Smooth muscle cell (in vitro differentiated cells): ENCODE results near the gene SYNDIG1. TPM values are rescaled to one million over a fixed set of nuclear protein-coding genes. Genes with fewer than 3 reads are reported as not detected.

Experiments
- DNase-seq: peaks from one replicate; lab custom pipeline; 2025; ENCODE audit not compliant: unreplicated experiment; lab: John Stamatoyannopoulos, UW
- H2AFZ ChIP-seq: fragments of 200-600 bp; sonication (generic); 2 replicates; pipeline ENCODE4 v1.6.0; 2016; ENCODE audit warnings: antibody characterized with exemption, low read depth, mild to moderate bottlenecking
- H3F3A ChIP-seq: fragments of 200-600 bp; sonication (generic); 2 replicates; pipeline ENCODE4 v1.6.0; 2017; ENCODE audit warnings: antibody characterized with exemption, low read depth
- H3K27ac ChIP-seq: fragments of 200-600 bp; sonication (generic); 2 replicates; pipeline ENCODE4 v1.5.1; 2016; ENCODE audit warnings: low read depth, mild to moderate bottlenecking
- H3K27me3 ChIP-seq: fragments of 200-600 bp; sonication (generic); 2 replicates; pipeline ENCODE4 v1.6.1; 2016; ENCODE audit warnings: low read depth, mild to moderate bottlenecking
- H3K36me3 ChIP-seq: fragments of 200-600 bp; sonication (generic); 2 replicates; pipeline ENCODE4 v1.5.1; 2016; ENCODE audit warnings: low read depth
- H3K4me1 ChIP-seq: fragments of 200-600 bp; sonication (generic); 2 replicates; pipeline ENCODE4 v1.5.1; 2016; ENCODE audit warnings: low read depth
- H3K4me2 ChIP-seq: fragments of 200-600 bp; sonication (generic); 2 replicates; pipeline ENCODE4 v1.6.0; 2016; ENCODE audit warnings: mild to moderate bottlenecking
- H3K4me3 ChIP-seq: fragments of 200-600 bp; sonication (generic); 2 replicates; pipeline ENCODE4 v1.5.1; 2016; ENCODE audit warnings: mild to moderate bottlenecking
- H3K79me2 ChIP-seq: fragments of 200-600 bp; sonication (generic); 2 replicates; pipeline ENCODE4 v1.6.0; 2016; ENCODE audit warnings: low read depth, mild to moderate bottlenecking
- H3K9ac ChIP-seq: fragments of 200-600 bp; sonication (generic); 2 replicates; pipeline ENCODE4 v1.6.0; 2016; ENCODE audit warnings: low read depth
- H3K9me3 ChIP-seq: fragments of 200-600 bp; sonication (generic); replicated peaks from 2 replicates; pipeline ENCODE4 v1.5.1; 2016; ENCODE audit warnings: low read depth
- H4K20me1 ChIP-seq: fragments of 200-600 bp; sonication (generic); 2 replicates; pipeline ENCODE4 v1.6.0; 2016; ENCODE audit warnings: low read depth
- WGBS: methylation state at CpG from one replicate; pipeline ENCODE4 v1.1.7; 2016; ENCODE audit warnings: low lambda C conversion rate; 5-methylcytosine and 5-hydroxymethylcytosine counted together
- polyA plus RNA-seq: library from polyadenylated mRNA; unstranded; fragments of >200 nt; fragmentation: Nextera tagmentation; extraction: Ambion mirVana; gene quantifications from 2 replicates; pipeline ENCODE4 v1.2.1, GENCODE V29; 2016
- total RNA-seq: library from RNA; depleted of rRNA; stranded (reverse); fragments of >200 nt; gene quantifications from 2 replicates; pipeline ENCODE4 v1.2.3, GENCODE V29; 2014
- TF ChIP-seq, protein P1 (sequence below): fragments of 200-600 bp; sonication (generic); IDR thresholded peaks from 2 replicates; pipeline ENCODE4 v1.5.1; 2017; ENCODE audit warnings: borderline replicate concordance, mild to moderate bottlenecking, antibody characterized with exemption; ENCODE audit not compliant: insufficient read depth, poor library complexity, severe bottlenecking

SYNDIG1 gene
- total and polyA plus RNA-seq, 2 experiments from 2014 or later, result 1.8 to 2.2 TPM

DNA sequence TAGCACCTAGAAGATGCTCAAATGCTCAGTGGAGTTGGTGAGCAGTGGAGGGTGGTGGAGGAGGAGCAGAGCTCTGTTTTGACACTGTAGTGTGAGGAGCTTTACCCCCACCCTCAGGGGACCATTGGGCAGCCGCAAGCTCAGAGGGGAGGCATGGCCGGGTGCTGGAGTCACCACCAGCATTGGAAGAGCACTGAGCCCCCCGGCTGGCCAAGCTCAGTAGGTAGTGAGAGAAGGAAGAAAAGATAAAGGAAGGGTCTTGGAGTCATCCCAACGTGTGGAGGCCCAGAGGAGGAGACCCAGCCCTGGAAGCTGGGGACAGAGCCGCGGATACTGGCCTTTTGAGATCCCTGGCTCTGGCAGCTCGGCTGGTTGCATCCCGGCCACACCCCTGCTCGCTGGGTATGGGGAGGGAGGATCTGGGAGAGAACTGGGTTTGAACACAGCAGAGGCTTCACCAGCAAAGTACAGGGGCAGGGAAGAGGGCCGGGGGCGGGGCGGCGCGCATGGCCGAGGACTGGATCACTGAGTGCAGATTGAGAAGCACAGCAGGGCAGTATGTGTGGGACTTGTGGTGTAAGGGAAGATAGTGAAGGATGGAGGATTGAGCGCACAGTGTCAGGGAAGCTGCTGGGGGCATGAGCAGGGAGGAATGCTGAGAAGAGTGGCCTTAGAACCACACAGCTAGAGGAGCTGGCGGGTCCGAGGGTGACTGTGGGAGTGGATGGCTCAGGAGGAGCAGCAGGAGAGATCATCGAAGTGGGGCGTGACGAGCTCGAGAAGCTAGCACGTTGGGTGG is 24.4 kb downstream of the SYNDIG1 start:
- Histone ChIP-seq H3K4me2 (no peak overlapping the region), H3K4me3 (no peak overlapping the region), H3F3A (no peaks in the 10 kb centered on the region), H3K4me1 (peaks cover 6% of the 10 kb centered on the region), H3K36me3 (no peaks in the 10 kb centered on the region), H3K9ac (no peak overlapping the region), H3K9me3 (no peaks in the 10 kb centered on the region), H4K20me1 (no peaks in the 10 kb centered on the region), H3K27ac (no peak overlapping the region), H2AFZ (no peak overlapping the region), H3K79me2 (no peaks in the 10 kb centered on the region), H3K27me3 (no peaks in the 10 kb centered on the region)
- no peak for DNase-seq
- 90% methylated on average over 23 of the region's 23 CpGs for WGBS
- TF ChIP-seq, protein P1, sequence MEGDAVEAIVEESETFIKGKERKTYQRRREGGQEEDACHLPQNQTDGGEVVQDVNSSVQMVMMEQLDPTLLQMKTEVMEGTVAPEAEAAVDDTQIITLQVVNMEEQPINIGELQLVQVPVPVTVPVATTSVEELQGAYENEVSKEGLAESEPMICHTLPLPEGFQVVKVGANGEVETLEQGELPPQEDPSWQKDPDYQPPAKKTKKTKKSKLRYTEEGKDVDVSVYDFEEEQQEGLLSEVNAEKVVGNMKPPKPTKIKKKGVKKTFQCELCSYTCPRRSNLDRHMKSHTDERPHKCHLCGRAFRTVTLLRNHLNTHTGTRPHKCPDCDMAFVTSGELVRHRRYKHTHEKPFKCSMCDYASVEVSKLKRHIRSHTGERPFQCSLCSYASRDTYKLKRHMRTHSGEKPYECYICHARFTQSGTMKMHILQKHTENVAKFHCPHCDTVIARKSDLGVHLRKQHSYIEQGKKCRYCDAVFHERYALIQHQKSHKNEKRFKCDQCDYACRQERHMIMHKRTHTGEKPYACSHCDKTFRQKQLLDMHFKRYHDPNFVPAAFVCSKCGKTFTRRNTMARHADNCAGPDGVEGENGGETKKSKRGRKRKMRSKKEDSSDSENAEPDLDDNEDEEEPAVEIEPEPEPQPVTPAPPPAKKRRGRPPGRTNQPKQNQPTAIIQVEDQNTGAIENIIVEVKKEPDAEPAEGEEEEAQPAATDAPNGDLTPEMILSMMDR, result no peak

DNA sequence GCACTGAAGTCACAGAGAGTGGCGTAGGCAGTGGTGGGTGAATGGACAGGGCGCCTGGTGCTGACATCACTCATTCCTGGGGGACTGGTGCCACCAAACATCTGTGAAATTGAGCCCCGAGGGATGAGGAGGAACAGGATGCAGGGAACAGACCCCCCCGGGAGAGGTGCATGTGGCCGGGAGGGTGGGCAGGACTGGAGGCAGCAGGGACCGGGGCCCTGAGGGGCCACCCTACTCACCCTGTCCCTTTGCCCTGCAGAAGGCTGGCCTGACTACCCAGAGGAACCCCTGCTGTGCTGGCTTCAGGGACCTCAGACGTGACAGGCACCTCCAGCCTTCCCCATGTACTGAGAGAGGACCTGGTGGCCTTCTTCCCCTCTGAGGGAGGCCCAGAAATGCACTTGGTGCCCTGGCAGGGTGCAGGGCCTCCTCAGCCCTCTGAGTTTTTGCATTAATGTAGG is 25.1 kb downstream of the SYNDIG1 start:
- no peak for DNase-seq
- Histone ChIP-seq H3F3A (no peaks in the 10 kb centered on the region), H3K27me3 (no peaks in the 10 kb centered on the region), H3K36me3 (no peaks in the 10 kb centered on the region), H3K4me3 (no peak overlapping the region), H3K27ac (no peak overlapping the region), H3K9ac (no peak overlapping the region), H3K4me1 (peaks cover 6% of the 10 kb centered on the region), H3K9me3 (no peaks in the 10 kb centered on the region), H4K20me1 (no peaks in the 10 kb centered on the region), H3K79me2 (no peaks in the 10 kb centered on the region), H2AFZ (no peak overlapping the region), H3K4me2 (no peak overlapping the region)
- TF ChIP-seq, protein P1, result no peak
- WGBS, result 93% methylated on average over 4 of the region's 7 CpGs

DNA sequence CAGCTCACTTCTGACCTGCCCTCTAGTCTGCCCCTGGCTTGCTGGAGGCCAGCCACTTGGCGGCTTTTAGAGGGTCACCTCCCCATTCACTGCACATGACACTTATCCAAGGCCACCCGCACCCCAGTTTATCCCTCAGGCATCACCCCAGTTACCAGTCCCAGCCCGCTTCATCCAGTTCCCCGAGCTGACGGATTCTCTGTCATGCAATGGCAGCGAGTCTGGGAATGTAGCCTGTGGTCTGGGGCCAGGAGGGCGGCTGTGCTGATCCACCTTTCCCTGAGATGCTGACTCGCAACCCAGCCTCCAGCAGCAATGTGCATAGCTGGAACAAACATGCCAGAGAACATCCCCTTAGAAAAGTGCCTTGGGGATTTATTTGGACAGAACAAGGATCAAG is 25.8 kb downstream of the SYNDIG1 start:
- no peak for DNase-seq
- WGBS, result 71% methylated on average over 8 of the region's 8 CpGs

More for the DNA sequence above, 25.8 kb downstream of the SYNDIG1 start:
- no peak overlapping the region for H2AFZ ChIP-seq
- no peaks in the 10 kb centered on the region for H3K9me3 ChIP-seq
- TF ChIP-seq, protein P1, result no peak
- H3K36me3 ChIP-seq, result no peaks in the 10 kb centered on the region
- H3K9ac ChIP-seq, result no peak overlapping the region
- no peak overlapping the region for H3K27ac ChIP-seq
- H4K20me1 ChIP-seq, result no peaks in the 10 kb centered on the region
- H3K27me3 ChIP-seq, result no peaks in the 10 kb centered on the region
- H3K4me1 ChIP-seq, result peaks cover 6% of the 10 kb centered on the region
- no peak overlapping the region for H3K4me3 ChIP-seq
- no peaks in the 10 kb centered on the region for H3K79me2 ChIP-seq
- no peaks in the 10 kb centered on the region for H3F3A ChIP-seq
- H3K4me2 ChIP-seq, result no peak overlapping the region
